ENCODE results near the gene CRTC1.

The CRTC1 gene

DNA sequence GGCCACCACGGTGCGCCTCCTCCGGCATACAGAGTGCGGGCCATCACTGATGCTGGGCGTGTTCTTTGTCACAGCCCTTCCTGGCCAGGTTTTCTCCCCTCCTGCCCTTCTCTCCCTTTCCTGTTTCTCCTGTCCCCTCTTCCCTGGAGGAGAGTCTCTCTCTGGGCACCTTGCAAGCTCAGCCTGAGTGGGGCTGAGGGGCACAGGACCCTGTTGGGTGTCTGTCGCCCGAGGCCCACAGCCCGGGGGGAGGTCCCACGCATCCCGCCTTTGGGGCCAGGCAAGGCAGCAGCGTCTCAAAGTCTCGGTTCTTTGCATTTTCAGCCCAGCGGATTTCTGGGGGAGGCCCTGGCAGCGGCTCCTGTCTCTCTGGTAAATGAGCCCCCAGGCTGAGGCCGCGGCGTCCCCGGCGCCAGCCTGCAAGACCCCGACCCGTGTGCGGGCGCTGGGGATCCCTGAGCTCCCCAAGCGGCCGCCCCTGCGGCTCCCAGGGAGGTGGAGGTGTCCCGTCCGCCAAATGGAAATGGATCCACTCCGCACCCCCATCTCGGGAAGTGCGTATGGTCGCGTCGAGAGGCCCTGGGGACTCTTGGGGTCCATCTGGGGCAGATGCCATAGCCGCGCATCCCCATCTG lies 60.4 kb downstream of the CRTC1 start:
- no peak for DNase-seq (ENCODE audit: low read depth in 2 of 2, low spot score in 1 of 2)

DNA sequence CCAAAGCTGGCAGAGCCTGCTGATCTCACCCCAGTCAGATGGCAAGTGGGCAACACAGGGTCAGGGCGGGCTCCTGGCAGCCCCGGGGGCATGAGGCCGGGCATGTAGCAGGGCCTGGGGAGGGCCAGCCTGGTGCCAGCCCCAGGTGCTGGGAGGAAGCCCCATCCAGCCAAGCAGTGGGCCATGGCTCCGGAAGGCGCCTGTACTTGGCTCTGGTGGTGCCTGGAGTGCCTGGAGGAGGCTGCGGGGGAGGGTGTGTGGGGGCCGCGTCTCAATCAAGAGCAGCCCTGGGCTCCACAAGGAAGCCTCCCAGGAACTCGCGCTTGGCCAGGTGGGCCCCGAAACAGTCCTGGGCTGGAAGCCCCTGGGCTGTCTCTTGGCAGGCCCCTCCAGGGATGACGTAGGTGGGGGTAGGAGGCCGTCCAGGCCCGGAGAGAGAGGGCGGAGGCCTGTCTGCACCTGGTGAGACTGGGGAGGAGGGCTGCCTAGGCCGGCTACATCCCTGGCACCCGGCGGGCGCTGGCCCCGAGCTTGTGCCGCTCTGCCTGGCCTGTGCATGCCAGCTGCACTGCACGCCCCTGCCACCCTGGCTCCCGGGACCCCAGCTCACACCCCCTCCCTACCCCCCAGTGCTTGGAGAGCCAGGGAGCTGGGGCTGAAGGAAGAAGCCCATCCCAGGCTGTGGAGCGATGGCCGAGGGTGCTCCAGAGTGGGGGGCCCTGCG lies 61.7 kb downstream of the CRTC1 start:
- no peak for DNase-seq (ENCODE audit: low read depth in 2 of 2, low spot score in 1 of 2)

DNA sequence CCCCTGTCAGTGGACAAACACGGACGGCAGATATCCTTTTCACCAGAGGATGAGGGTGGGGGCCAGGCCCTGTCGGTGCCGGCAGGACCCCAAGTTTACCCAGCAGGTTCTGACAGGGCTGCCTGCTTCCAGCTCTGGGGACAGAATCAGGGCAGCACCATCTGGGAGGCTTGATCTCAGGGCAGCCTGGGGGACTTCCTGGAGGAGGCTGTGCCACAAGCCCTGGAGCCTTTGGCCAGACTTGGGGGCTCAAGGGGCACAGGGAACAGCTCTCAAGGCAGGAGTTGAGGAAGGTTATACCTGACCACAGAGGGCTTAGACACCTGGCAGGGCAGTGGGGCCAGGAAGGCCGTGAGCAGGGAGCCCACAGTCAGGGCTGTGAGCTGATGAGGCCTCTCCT lies 62.5 kb downstream of the CRTC1 start:
- no peak for DNase-seq (ENCODE audit: low read depth in 2 of 2, low spot score in 1 of 2)

DNA sequence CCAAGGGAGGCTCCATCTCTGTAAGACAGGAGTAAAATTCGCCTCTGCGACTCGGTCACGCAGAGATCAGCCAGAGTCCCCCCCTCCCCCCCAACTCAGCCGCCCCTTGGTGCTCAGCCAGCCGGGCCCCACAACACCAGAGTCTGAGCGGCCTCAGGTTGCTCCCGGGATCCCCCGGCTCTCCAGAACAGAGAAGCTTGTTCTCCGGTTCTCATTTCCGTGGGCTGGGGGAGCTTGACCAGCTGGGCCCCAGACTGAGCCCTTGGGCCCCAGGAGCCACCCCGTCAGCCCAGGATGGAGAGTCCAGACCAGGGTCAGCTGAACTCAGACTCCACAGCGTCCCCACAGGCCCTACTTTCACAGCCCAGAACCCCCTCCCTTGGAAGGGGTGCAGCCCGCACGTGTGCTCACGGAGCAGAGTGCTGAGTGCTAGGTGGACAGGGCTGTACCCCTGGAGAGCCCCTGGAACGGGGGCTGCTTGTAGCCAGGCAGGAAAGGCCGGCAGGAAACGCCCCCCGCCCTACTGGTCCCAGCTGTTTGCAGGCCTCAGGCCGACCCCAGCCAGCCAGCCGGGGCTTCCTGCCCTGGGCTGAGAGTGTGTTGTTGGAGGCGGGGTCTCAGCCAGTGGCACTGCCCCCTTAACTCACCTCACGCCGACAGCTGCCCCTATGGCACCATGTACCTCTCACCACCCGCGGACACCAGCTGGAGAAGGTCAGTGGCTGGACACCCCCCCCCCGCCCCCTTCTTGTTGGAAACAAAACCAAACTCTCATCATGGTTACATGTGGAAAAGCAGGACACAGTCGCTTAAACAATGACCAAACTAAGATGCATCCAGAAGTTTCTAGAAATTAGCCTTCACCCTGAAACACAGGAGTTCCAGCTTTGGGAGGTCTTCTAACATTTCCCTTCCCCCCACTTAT lies 63.2 kb downstream of the CRTC1 start:
- DNase-seq (ENCODE audit: low read depth in 2 of 2, low spot score in 1 of 2): no peak

DNA sequence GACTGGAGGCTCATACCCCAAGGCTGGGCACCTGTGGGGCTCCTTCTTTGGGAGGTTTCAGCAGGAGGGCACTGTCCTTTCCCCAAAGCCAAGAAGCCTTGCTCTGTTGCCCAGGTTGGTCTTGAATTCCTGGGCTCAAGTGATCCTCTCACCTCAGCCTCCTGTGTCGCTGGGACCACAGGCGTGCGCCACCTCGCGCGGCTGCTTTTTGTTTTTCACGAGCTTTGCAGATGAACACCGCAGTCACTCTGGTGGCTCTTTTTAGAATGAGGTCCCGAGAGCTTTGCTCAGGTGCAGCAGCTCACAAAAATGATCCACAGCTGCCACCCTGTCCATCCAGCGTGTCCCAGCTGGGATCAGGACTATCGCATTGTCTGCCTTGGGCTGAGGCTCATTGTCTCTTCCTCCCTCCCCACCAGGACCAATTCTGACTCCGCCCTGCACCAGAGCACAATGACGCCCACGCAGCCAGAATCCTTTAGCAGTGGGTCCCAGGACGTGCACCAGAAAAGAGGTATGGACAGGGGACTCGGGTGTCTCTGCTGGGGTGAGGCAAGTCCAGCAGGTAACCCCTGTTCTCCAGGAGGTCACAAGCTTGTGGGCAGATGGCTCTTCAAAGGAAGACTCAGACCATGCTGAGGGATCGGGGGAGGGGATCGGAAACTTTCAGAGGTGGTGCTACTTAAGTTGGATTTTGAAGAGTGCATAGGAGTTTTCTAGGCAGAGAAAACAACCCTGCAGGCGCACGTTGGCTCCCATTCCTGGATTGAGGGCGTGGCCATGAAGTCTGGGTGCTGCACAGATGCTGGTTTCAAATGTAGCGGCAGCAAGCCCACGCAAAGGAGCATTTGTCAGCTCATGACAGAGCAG lies 66.1 kb downstream of the CRTC1 start:
- DNase-seq (ENCODE audit: low read depth in 2 of 2, low spot score in 1 of 2): no peak

DNA sequence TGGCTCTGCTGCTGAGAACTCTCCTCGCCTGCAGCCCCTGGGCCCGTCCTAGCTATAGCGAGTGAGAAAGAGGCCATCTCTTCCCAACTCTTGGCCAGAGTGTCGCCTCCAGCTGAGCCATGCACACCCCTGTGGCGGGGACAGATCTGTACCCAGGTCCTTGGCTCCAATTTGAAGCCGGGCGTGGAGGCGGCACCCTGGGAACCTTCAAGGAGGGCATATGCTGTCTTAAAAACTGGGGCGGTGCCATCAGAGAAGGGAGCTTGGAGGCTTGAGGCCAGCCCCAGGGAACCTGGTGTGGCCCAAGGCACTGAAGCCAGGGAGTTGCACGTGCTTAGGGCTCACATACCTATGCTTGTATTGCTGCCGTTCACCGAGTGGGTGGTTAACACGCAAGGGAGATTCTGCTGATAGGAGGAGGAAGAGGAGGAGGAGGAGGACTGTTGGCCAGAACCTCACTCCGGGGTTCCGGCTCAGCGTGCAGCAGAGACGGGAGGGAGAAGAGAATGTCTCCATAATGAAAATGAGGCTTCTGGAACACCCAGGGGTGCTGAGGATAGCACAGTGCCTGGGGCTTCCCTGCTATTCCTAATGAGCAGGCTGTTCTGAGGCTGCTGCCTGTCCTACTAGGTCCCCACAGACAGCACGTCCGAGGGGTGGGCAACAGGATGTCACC lies 67.0 kb downstream of the CRTC1 start:
- no peak for DNase-seq (ENCODE audit: low read depth in 2 of 2, low spot score in 1 of 2)

DNA sequence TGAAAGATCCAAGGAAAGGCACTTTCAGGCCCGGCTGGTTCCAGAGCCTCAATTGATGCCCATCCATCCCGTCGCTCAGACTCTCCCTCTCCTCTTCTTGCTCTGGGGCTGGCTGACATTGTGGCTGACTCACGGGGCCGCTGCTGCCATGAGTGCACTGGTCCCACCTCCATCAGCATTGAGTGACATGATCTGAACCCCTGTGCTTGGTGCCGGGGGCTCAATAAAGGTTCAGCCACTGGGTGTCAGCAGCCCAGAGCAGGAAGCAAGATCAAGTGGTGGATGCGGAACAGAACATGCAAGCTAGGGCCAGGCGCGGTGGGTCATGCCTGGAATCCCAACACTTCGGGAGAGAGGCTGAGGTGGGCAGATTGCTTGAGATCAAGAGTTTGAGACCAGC lies 68.1 kb downstream of the CRTC1 start:
- DNase-seq (ENCODE audit: low read depth in 2 of 2, low spot score in 1 of 2): no peak

DNA sequence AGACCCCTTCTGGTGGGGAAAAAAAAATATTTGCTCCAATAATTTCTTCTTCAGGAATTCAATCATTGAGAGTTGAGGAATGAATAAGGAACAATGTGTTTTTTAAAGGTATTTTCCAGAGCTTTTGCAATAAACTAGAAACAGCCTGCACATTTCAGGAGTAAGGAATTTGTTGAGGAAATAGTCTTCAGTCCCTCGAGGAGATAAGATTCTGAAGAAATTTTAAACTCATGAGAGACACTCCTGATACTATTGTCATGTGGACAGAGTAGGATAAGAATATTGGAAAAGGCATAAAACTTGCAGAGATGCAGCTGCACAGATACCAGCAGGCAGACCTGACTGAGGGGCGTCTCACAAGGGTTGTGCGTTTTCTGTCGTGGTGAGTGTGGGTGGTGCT lies 71.0 kb downstream of the CRTC1 start:
- no peak for DNase-seq (ENCODE audit: low read depth in 2 of 2, low spot score in 1 of 2)

DNA sequence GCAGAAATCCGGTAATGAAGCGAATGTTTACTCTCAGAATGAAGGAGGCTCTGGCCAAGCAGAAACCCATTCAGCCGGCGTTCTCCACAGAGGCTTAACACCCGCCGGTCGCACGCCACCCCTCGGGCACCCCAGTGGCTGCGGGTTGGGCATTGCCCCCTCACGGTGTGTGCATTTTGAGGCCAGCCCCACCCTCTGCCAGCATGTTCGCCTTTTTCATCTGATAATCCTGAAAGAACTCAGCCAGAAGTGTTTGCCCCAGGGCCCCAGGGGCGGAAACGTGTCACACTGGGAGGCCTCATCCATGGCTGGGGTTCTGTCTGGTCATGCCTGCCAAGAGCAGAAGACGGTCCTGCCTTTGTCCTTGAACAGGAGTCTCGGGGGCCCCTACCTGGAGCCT lies 73.4 kb downstream of the CRTC1 start:
- no peak for DNase-seq (ENCODE audit: low read depth in 2 of 2, low spot score in 1 of 2)

DNA sequence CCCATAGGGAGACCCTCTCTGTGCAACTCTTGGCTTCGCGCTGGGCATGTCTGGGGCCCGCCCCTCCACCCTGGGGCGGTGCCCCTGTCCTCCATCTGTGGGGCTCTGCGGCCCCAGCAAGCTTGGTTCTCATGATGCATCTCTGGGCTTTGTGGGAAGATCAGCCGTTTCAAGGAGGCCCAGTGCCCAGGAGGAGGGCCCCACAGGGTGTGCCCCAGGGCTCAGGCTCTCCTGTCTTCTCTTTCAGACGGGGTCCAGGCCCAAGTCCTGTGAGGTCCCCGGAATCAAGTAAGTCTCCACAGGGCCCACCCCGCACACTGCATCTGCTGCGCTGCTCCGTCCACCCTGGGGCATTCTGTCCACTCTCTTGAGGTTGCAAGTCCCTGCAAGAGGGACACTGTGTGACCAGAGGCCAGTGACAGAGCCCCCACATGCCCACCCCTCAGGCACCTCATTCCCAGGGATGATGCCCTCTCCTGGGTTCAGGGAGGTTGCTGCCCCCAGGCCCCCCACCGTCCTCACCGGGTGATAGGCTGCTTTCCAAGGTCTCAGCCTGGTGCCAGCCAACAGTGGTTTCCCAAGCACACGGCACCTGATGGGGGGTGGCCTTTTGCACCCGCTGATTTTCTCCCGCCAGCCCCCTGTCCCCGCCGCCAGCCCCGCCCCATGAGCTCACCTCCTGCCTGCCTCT lies 76.0 kb downstream of the CRTC1 start:
- DNase-seq (ENCODE audit: low read depth in 2 of 2, low spot score in 1 of 2): no peak

DNA sequence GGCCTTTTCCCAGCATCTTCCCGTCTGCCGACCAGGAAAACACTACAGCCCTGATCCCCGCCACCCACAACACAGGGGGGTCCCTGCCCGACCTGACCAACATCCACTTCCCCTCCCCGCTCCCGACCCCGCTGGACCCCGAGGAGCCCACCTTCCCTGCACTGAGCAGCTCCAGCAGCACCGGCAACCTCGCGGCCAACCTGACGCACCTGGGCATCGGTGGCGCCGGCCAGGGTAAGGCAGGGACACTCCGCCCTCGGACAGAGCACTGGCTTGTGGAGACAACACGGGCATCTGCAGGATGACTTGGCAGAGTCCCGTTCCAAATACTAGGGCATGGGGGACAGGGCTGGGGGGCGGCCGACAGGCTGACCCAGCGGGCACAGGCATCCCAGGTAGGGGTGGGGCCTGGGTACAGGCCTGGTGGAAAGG lies 76.5 kb downstream of the CRTC1 start:
- DNase-seq (ENCODE audit: low read depth in 2 of 2, low spot score in 1 of 2): no peak

DNA sequence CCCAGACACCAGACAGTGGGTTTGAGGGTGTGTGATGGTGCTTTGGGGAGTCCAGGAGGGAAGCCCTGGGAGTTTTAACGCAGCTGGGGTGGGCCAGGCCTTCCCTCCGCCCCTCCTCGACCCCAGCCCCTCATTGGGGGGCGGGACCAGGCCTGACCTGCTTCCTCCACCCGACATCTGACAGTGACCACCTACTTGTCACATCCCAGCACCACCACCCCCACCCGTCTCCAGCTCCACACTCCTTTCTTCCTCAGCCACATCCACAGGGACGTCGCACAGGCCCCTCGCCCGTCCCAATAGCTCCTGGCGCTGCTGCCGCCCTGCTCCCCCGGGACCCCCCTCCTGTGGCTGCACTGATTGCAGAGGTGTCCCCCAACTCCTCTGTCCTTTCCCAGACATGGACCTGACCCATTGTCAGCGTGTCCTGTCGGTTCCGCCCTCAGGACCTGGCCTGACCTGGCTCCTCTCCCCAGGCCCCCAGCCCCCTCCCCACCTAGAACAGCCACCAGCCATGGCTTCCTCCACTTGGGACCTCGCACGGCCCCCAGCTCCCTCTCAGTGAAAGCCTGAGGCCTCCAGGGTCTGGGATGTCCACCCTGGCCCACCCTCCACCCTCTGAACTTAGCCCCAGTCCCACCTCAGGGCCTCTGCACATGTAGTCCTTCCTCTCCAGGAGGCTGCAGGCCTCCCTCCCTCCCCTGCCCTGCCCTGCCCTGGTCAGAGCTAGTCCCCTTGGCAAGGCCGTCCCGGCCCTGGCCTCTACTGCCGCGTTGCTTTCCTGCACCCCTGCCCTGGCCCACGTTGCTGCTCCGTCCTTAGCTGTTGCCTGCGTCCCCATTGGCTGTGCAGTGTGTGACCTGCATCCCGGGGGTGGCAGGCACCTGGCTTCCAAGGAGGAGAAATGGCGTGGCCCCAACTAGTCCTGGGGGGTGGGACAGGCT lies 77.2 kb downstream of the CRTC1 start:
- DNase-seq (ENCODE audit: low read depth in 2 of 2, low spot score in 1 of 2): no peak

DNA sequence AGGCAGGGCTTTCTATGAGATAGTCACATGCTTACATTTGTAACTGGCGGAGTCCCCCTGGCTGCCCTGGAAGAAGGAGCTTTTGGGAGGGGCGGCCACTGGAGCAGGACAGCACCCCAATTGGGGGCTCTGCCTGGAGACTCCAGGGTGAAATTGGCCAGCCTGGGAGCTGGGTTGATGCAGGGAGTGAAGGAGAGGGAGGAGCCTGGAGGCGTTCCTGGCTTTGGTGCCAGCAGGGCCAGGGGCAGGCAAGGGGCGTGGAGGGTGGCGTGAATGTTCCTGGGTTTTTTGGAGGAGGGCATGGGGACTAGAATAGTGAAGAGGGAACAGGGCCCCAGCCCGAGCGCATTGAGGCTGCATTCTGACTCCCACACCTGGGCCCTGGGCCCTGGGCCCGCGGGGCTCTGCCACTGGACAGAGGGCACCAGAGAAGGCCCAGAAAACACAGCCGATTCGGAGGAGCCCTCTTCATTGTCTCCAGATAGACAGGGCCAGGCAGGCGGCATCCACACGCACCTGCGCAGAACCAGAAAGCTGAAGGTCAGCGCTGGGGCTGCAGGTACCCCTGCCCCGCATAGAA lies 78.1 kb downstream of the CRTC1 start:
- DNase-seq (ENCODE audit: low read depth in 2 of 2, low spot score in 1 of 2): no peak

DNA sequence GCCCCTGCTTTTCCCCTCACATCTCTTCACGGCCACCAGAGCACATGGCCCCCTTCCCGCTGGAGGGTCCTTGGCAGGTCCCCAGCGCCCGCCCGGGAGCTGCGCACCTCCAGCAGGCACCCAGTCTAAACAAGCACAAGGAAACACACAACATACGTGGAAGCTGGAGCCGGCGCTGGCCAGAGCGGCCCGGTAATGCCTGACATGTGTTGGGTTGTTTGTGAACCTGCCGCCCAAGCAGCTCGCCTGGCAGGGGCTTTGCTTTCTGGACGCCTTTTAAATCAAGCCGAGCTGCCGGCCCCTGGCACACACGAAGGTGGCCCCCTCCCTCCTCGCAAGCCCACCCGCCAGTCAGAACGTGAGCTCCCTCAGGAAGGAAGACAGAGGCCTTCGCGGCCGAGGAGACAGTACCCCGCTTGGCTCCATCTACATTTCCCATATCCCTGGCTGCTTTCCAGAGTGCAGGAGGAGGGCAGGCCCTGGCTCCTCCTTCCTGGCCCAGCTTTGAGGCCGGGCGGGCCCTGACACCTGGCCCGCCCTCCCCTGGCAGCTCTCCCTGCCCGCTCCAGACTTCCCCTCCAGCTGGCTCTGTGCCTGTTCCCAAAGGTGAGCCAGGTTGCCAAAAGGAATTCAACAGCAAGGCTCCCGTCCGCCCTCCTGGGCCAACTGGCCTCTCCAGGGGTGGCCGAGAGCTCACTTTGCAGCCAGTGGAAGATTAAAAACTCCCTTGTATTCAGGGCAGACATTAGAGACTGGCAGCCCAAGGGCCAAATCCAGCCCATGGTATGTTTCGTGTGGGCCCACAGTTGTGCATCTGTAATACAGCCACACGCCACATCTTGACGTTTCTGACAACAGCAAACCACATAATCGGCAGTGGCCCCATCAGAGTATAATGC lies 78.9 kb downstream of the CRTC1 start:
- no peak for DNase-seq (ENCODE audit: low read depth in 2 of 2, low spot score in 1 of 2)

DNA sequence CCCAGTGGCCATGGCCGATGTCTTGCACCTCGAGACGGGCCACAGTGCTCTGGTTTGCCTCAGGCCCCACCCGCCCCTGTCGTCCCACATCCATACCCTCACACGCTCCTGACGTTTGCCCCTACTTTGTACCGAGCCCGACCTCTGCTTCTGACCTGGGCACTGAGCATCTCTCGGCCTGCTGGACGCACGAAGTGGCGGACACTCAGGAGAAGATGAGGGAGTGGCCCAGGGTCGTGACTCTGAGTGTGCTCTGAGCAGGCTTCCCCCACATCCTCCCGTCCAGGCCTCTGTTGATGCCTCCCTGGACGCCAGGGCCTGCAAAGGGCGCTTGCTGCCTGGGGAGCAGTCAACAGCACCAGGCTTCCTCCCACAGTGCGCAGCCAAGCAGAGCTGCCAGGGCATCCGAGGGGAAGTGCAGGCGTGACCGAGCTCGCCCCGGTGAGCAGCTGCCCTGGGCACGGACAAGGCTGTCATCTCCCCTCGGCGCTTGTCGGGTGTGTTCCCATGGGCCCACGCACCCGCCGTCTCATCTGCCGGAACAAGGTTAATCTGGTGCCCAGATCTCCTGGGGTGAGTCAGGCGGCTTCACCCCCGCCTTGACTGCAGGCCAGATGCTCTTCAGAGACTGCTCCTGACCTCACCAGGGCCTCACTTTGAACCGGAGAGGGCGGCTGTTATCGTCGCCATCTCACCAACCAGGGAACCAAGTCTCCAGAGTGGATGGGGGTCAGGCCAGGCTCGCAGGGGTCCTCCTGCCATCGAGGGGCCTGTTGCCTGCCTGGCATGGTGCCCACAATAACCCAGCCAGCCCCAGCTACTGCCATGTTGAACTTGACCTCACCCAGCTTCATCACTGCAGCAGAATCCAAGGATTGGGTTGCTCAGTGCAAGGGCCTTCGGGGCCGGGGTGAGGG lies 80.5 kb downstream of the CRTC1 start:
- DNase-seq (ENCODE audit: low read depth in 2 of 2, low spot score in 1 of 2): no peak

DNA sequence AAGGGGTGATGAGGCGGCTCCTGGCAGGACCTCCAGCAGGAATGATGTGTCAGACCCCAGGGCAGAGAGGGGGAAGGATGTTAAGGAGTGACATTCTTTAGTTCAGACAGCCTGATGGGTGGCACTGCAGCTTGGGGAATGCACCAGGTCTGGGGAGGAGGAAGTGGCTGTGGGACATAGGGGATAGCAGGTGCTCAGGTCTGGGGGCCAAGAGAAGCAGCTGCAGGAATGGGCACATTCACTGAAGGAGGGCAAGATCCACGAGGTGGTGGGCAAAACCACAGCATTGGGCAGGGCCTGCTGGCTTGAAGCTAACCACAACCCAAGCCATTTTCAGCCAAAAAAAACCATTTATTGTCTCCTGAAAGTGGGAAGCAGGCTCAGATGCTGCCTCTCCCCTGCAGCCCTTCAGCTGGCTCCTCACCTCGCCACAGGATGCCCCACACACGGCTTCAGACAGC lies 81.1 kb downstream of the CRTC1 start:
- DNase-seq (ENCODE audit: low read depth in 2 of 2, low spot score in 1 of 2): no peak

Measured in stimulated activated CD8-positive, alpha-beta memory T cell treated with anti-CD3 and anti-CD28 coated beads, Interleukin-4, amount 100 ng/mL, for 1 hour (primary cell).